Left lung (tissue), 10 donors: ENCODE measurements around the gene TGM4. TPM values are rescaled to one million over a fixed set of nuclear protein-coding genes. Genes with fewer than 3 reads are reported as not detected.

Source experiments
- ATAC-seq: fragments of 200-7000 bp; cut with Tn5 transposase; one replicate; pipeline ENCODE4 v1.9.1; 2020; ENCODE audit warnings: moderate library complexity
- DNase-seq, 4 donors: peaks; one replicate each; pipeline ENCODE4 v3.0.0-alpha.2; 2013 to 2020
- H3K27ac ChIP-seq, 2 donors: fragments of 200-600 bp; sonication (generic) in 1 of 2; one replicate each; pipeline versions ENCODE4 v1.5.0 to v1.8.0; 2020 to 2021
- H3K27me3 ChIP-seq, 2 donors: fragments of 200-600 bp; sonication (generic) in 1 of 2; one replicate each; pipeline versions ENCODE4 v1.5.0 to v1.8.0; 2020 to 2021
- H3K36me3 ChIP-seq, 2 donors: fragments of 200-600 bp; sonication (generic) in 1 of 2; one replicate each; pipeline versions ENCODE4 v1.5.0 to v1.8.0; 2020 to 2021
- H3K4me1 ChIP-seq, 2 donors: fragments of 200-600 bp; one replicate each; pipeline ENCODE4 v1.8.0; 2021
- H3K4me3 ChIP-seq, 2 donors: fragments of 200-600 bp; sonication (generic) in 1 of 2; one replicate each; pipeline versions ENCODE4 v1.5.0 to v1.8.0; 2020 to 2021; ENCODE audit warnings: mild to moderate bottlenecking in 1 of 2
- H3K9me3 ChIP-seq, 2 donors: fragments of 200-600 bp; sonication (generic) in 1 of 2; one replicate each; pipeline versions ENCODE4 v1.5.0 to v1.8.0; 2020 to 2021
- intact Hi-C, 2 donors: fragments of 100-400 bp; cut with DNase I; formaldehyde crosslinking; loops; one replicate each; pipeline versions ENCODE4 v1.11.2 to v1.14.2; 2022
- polyA plus RNA-seq, 6 donors: library from polyadenylated mRNA; unstranded; fragments of 120-200 nt; gene quantifications; one replicate each; pipeline ENCODE4 v1.2.1, GENCODE V29; 2013; ENCODE audit not compliant: insufficient read length in 6 of 6
- total RNA-seq, 2 donors: library from RNA; stranded (reverse); fragmentation: NEBNext Ultra II Directional; extraction: Animal tissue kit (Norgen Biotek cat#: 25700); gene quantifications; one replicate each; pipeline ENCODE4 v1.2.1, GENCODE V29; 2021
- TF ChIP-seq, protein P1 (sequence below), 2 donors: fragments of 200-600 bp; sonication (generic) in 1 of 2; IDR thresholded peaks; one replicate each; pipeline versions ENCODE4 v1.5.0 to v1.8.0; 2021; ENCODE audit warnings: antibody characterized with exemption in 2 of 2
- donor health status: DM: no; HTN: yes; CAD: no.
- donor health status: DM: no; HTN: no; CAD: no.

Gene TGM4
- total and polyA plus RNA-seq, 8 donors, result 0.06 to 0.14 (median 0.06) TPM; not detected in 3

DNA sequence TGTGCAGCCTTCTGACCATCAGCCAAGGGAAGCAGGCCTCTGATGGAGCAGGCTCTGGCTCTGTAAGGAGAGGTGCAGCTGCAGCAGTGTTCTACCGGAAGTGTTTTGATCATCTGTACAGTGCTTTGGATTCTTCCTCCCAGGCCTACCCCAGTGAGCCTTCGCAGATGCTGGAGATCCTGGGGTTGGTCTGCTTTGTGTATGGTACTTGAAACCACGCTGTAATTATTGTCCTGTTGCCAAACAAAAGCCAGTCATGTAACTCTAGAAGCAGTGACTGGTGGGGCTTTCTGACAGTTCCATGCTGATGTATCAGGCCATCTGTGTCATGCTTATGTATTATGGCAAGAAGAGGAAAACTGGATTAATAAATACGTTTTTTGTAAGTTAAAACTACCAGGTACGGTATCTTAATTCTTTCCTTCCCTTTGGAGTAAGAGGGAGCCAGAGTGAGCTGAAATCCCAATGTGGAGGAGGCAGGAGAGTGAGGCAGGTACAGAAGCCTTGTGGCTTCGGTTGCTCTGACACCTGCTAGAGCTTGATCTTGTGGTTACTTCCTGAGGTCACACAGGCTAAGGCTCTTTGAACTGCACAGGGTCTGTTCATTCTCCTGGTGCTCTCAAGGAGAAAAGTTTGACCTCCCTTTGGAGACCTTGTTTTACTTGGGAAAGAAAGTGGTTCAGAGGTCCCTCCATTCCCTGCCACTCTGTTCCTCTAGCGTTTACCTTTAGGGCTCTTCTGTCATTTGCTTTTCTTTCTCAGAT lies 9.0 kb upstream of the TGM4 start:
- Histone ChIP-seq H3K4me1 (peaks cover 3 to 14% of the 10 kb centered on the region in 2 donors), H3K27ac (no peak overlapping the region), H3K27me3 (no peaks in the 10 kb centered on the region), H3K36me3 (no peaks in the 10 kb centered on the region), H3K4me3 (no peak overlapping the region), H3K9me3 (no peaks in the 10 kb centered on the region)
- DNase-seq (no peak), ATAC-seq (no peak)
- intact Hi-C loops, result no loop called here
- TF ChIP-seq, protein P1, sequence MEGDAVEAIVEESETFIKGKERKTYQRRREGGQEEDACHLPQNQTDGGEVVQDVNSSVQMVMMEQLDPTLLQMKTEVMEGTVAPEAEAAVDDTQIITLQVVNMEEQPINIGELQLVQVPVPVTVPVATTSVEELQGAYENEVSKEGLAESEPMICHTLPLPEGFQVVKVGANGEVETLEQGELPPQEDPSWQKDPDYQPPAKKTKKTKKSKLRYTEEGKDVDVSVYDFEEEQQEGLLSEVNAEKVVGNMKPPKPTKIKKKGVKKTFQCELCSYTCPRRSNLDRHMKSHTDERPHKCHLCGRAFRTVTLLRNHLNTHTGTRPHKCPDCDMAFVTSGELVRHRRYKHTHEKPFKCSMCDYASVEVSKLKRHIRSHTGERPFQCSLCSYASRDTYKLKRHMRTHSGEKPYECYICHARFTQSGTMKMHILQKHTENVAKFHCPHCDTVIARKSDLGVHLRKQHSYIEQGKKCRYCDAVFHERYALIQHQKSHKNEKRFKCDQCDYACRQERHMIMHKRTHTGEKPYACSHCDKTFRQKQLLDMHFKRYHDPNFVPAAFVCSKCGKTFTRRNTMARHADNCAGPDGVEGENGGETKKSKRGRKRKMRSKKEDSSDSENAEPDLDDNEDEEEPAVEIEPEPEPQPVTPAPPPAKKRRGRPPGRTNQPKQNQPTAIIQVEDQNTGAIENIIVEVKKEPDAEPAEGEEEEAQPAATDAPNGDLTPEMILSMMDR (IDR thresholded peaks at IDR 0.05), result no peak

DNA sequence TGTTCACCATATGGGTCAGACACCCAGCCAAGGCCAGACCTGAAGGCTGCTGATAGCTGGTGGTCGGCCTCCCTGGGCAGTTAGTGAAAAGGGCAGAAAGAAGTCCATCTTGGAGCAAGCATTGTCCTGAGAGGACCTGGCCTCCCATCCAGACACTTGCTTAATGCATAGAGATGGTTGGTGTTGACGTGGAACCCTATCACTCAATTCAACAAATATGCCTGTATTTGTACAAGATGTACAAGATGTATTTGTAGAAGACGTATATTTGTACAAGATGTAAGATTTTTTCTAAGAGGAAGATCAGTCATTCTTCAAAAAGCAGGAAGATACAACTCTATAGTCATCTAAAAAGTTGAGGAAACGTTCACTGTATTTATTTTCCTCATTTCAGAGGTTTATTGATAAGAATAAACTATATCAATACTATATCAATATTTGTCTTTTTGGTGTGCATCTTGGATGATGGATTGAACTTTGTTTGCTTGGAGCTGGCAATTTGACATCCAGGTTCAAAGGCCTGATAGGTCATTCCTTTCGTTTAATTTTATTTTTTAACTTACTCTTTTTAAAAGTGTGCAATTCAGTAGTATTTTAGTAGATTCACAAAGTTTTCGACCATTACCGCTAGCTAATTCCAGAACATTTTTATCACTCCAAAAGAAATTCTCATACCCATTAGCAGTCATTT lies 6.8 kb upstream of the TGM4 start:
- intact Hi-C loops, result no loop called here
- no peak overlapping the region for H3K27ac ChIP-seq
- H3K36me3 ChIP-seq, result no peaks in the 10 kb centered on the region
- H3K4me3 ChIP-seq, result no peak overlapping the region
- peaks cover 3 to 4% of the 10 kb centered on the region in 2 donors for H3K4me1 ChIP-seq
- no peak for ATAC-seq
- H3K27me3 ChIP-seq, result no peaks in the 10 kb centered on the region
- TF ChIP-seq, protein P1 (IDR thresholded peaks at IDR 0.05), result no peak
- DNase-seq, result no peak
- H3K9me3 ChIP-seq, result no peaks in the 10 kb centered on the region

DNA sequence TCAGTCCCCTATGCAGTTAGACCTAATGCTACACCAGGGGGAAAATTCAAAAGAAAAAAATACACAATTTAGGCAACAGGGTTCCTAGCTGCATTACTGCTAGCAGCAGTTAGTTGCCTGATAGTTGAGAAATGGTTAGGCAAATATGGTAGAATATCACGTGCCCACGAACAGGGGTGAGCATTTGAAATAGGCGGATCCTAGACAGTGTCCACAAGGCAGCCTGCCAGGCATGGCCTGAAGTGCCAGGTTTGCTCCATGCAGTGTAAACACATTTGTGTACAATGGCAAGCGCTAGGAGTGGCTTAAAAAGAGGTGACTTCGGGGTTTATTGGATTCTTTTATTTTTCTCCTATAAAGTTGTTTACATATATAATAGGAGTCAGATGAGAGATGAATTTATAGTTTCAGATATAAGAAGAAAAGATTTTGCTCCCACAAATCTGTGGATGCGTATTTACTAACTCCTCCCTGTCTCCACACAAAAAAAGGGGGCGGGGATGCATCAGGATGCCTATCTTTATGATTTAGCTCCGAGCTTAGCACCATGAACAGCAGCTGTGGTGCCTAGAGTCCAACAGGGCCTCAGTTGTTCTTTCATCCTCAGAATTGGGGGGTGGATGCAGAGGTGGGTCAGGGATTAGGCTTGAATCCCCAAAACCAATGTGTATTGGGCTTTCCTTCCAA lies 3.9 kb upstream of the TGM4 start:
- H3K27me3 ChIP-seq, result no peaks in the 10 kb centered on the region
- DNase-seq (peak in 3 of 4 donors; percentile 35 to 76 (median 68)), ATAC-seq (peak; percentile 91)
- H3K36me3 ChIP-seq, result no peaks in the 10 kb centered on the region
- no peak overlapping the region for H3K27ac ChIP-seq
- no peaks in the 10 kb centered on the region for H3K9me3 ChIP-seq
- H3K4me3 ChIP-seq, result no peak overlapping the region
- intact Hi-C loops, result no loop called here
- no peaks in the 10 kb centered on the region for H3K4me1 ChIP-seq
- TF ChIP-seq, protein P1 (IDR thresholded peaks at IDR 0.05), result no peak

GRCh38 chr3:44875596-44875995 lies 1.2 kb downstream of the TGM4 start:
- no peak for ATAC-seq
- intact Hi-C loops, result no loop called here

More at GRCh38 chr3:44875596-44875995, 1.2 kb downstream of the TGM4 start:
- no peak for DNase-seq
- Histone ChIP-seq H3K27me3 (no peaks in the 10 kb centered on the region), H3K27ac (no peak overlapping the region), H3K9me3 (no peaks in the 10 kb centered on the region), H3K4me1 (no peaks in the 10 kb centered on the region), H3K36me3 (no peaks in the 10 kb centered on the region), H3K4me3 (no peak overlapping the region)
- TF ChIP-seq, protein P1 (IDR thresholded peaks at IDR 0.05), result no peak
